Esophagus squamous epithelium (tissue), 4 donors: Measurements from ENCODE around the gene LYPD4.

Experiments
- POLR2A ChIP-seq, 4 donors: fragments of 450-650 bp; IDR thresholded peaks; one replicate each; pipeline ENCODE4 v1.6.1; 2017; ENCODE audit warnings: antibody characterized with exemption in 4 of 4, mild to moderate bottlenecking in 4 of 4, moderate library complexity in 3 of 4
- TF ChIP-seq, protein P1 (sequence below), 6 experiments: fragments of 450-650 bp in 4 of 6; fragments of 200-600 bp in 2 of 6; sonication (generic) in 2 of 6; IDR thresholded peaks; one replicate each; pipeline ENCODE4 v1.5.1; 2016 to 2019; ENCODE audit warnings: antibody characterized with exemption in 6 of 6, mild to moderate bottlenecking in 4 of 6, moderate library complexity in 4 of 6

DNA sequence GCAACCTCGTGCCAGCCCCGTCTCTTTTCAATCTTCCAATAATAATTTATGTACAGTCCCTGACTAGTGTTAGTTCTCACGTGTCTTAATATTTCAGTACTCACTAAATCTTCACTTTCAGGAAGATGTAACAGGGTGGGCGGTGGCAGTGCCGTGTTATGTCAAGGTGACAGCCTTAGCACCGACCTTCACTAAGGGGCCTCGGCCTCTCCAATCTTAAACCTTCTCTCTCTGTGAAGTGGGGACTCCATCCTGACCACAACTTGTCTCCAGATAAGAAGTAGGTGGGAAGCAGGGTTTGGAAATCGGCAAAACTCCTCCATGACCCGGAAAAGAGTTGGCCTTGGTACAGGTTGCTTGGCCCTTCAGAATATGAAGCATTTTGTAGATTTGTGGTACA, 17.4 kb upstream of the LYPD4 start:
- TF ChIP-seq, protein P1, sequence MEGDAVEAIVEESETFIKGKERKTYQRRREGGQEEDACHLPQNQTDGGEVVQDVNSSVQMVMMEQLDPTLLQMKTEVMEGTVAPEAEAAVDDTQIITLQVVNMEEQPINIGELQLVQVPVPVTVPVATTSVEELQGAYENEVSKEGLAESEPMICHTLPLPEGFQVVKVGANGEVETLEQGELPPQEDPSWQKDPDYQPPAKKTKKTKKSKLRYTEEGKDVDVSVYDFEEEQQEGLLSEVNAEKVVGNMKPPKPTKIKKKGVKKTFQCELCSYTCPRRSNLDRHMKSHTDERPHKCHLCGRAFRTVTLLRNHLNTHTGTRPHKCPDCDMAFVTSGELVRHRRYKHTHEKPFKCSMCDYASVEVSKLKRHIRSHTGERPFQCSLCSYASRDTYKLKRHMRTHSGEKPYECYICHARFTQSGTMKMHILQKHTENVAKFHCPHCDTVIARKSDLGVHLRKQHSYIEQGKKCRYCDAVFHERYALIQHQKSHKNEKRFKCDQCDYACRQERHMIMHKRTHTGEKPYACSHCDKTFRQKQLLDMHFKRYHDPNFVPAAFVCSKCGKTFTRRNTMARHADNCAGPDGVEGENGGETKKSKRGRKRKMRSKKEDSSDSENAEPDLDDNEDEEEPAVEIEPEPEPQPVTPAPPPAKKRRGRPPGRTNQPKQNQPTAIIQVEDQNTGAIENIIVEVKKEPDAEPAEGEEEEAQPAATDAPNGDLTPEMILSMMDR (IDR thresholded peaks at IDR 0.05) = no peak
- TF ChIP-seq POLR2A (IDR thresholded peaks at IDR 0.05) = no peak
